ENCODE results near the gene ACR. TPM values are rescaled to one million over a fixed set of nuclear protein-coding genes. Genes with fewer than 3 reads are reported as not detected.

Gene ACR
- total and polyA plus RNA-seq, 10 of the 15 experiments (the other 5 are each of a cell fraction or from before 2014, with no cell fraction given) = not detected

DNA sequence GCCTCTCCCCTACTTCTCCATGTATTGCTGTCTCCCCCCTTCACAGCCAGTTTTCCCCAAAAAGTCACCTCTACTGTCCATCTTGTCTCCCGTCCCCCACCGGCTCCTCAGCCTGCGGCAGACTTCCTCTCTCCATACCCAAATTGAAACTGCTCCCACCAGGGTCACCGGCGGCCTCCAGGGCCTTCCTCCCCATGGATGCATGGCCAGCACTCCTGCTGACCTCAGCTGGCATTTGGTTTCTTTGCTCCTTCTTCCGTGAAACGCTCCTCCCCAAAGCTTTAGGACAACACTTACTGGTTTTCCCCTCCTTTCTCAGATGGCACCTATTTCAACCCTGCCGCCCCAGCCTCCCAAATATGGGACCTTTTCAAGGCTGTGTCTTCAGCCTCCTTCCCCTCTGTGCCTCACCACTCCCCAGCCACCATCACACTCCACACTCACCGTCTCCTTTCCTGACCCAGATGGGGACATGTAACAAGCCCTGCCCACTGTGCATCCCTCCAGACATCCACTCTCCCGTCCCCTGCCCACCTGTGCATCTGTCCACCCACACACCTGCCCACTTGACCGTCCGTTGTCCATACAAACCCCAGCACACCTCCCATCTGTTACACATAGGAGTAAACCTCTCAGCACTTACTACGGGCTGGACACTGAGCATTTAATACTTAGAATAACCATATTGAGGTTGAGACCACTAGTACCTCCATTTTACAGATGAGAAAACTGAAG, 21.5 kb upstream of the ACR start:
- RAD21 ChIA-PET (ENCODE audit: unreplicated experiment) = no interaction called here
- CTCF ChIA-PET = no interaction called here
- ATAC-seq = no peak

More for the DNA sequence above, 21.5 kb upstream of the ACR start:
- Histone ChIP-seq H3K79me2 (ENCODE audit: control insufficient read depth, insufficient read depth, low read length) (no peaks in the 10 kb centered on the region), H3K27ac (ENCODE audit: control insufficient read depth, insufficient read depth) (no peak overlapping the region), H3K4me1 (ENCODE audit: control insufficient read depth, insufficient read depth, low read length) (no peaks in the 10 kb centered on the region), H3K36me3 (ENCODE audit: control insufficient read depth in 2 of 2, insufficient read depth in 2 of 2, low read length in 1 of 2) (no peaks in the 10 kb centered on the region), H3K4me3 (no peak overlapping the region), H3K9ac (ENCODE audit: control insufficient read depth, insufficient read depth, low read length) (no peak overlapping the region), H3K9me3 (replicated peaks; ENCODE audit: control insufficient read depth, insufficient read depth, low read length) (no peaks in the 10 kb centered on the region), H4K20me1 (ENCODE audit: control insufficient read depth, insufficient read depth) (no peaks in the 10 kb centered on the region), H3K4me2 (ENCODE audit: control insufficient read depth, insufficient read depth) (no peak overlapping the region), H2AFZ (ENCODE audit: control insufficient read depth, low read depth, low read length) (no peak overlapping the region), H3K27me3 (replicated peaks in 1 of 2; ENCODE audit: control insufficient read depth in 2 of 2, insufficient read depth in 2 of 2, low read length in 1 of 2) (peaks cover 0 to 7% of the 10 kb centered on the region in 2 experiments; a peak in 2 of 4 replicates)
- TF ChIP-seq SUZ12 (IDR thresholded peaks at IDR 0.05; ENCODE audit: unreplicated experiment) = no peak
- TF ChIP-seq FOXK2 (IDR thresholded peaks at IDR 0.05) = no peak
- TF ChIP-seq, protein P1, sequence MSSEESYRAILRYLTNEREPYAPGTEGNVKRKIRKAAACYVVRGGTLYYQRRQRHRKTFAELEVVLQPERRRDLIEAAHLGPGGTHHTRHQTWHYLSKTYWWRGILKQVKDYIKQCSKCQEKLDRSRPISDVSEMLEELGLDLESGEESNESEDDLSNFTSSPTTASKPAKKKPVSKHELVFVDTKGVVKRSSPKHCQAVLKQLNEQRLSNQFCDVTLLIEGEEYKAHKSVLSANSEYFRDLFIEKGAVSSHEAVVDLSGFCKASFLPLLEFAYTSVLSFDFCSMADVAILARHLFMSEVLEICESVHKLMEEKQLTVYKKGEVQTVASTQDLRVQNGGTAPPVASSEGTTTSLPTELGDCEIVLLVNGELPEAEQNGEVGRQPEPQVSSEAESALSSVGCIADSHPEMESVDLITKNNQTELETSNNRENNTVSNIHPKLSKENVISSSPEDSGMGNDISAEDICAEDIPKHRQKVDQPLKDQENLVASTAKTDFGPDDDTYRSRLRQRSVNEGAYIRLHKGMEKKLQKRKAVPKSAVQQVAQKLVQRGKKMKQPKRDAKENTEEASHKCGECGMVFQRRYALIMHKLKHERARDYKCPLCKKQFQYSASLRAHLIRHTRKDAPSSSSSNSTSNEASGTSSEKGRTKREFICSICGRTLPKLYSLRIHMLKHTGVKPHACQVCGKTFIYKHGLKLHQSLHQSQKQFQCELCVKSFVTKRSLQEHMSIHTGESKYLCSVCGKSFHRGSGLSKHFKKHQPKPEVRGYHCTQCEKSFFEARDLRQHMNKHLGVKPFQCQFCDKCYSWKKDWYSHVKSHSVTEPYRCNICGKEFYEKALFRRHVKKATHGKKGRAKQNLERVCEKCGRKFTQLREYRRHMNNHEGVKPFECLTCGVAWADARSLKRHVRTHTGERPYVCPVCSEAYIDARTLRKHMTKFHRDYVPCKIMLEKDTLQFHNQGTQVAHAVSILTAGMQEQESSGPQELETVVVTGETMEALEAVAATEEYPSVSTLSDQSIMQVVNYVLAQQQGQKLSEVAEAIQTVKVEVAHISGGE (CRISPR knock-in tag; IDR thresholded peaks at IDR 0.05) = no peak
- TF ChIP-seq SMAD1 (IDR thresholded peaks at IDR 0.05; ENCODE audit: low read depth, partially characterized antibody) = no peak
- no peak for TF ChIP-seq RUNX3 (IDR thresholded peaks at IDR 0.05; ENCODE audit: low read length)
- no peak for TF ChIP-seq HDGF (IDR thresholded peaks at IDR 0.05)
- no peak for TF ChIP-seq ZBED1 (IDR thresholded peaks at IDR 0.05; ENCODE audit: borderline replicate concordance)
- TF ChIP-seq ZNF217 (IDR thresholded peaks at IDR 0.05) = no peak
- TF ChIP-seq HDAC6 (IDR thresholded peaks at IDR 0.05; ENCODE audit: unreplicated experiment) = no peak
- TF ChIP-seq PAX5 (IDR thresholded peaks at IDR 0.05; ENCODE audit: borderline replicate concordance, low read depth, low read length) = no peak
- no peak for TF ChIP-seq LARP7 (IDR thresholded peaks at IDR 0.05)
- no peak for TF ChIP-seq ZNF622 (IDR thresholded peaks at IDR 0.05)
- TF ChIP-seq NFYB (IDR thresholded peaks at IDR 0.05; ENCODE audit: insufficient read depth, low read depth, low read length) = no peak
- TF ChIP-seq NFYA (IDR thresholded peaks at IDR 0.05; ENCODE audit: borderline replicate concordance, low read depth, low read length) = no peak
- TF ChIP-seq, protein P2, sequence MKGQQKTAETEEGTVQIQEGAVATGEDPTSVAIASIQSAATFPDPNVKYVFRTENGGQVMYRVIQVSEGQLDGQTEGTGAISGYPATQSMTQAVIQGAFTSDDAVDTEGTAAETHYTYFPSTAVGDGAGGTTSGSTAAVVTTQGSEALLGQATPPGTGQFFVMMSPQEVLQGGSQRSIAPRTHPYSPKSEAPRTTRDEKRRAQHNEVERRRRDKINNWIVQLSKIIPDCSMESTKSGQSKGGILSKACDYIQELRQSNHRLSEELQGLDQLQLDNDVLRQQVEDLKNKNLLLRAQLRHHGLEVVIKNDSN (IDR thresholded peaks at IDR 0.05; ENCODE audit: borderline replicate concordance, extremely low read length, insufficient read depth, low read depth, low read length) = no peak
- 18% methylated on average over 12 of the region's 13 CpGs for WGBS (ENCODE audit: insufficient coverage, insufficient replicate concordance, low lambda C conversion rate, missing lambda C conversion rate)
- in situ Hi-C loops (cut with MboI) (no loop called here), intact Hi-C loops (cut with micrococcal nuclease; ENCODE audit: unreplicated experiment) (no loop called here)
- DNase-seq (ENCODE audit: low read depth, low spot score) (no peak), FAIRE-seq (no peak)
- ChIA-PET POLR2A (no interaction called here), SMC1A (ENCODE audit: uncharacterized antibody, unreplicated experiment) (no interaction called here)
- no TSS peak for BruUV-seq (replicated peaks)
